HG03558 (cell line): ENCODE results near the gene EMC8.

ENCODE experiments used
- ATAC-seq: cut with Tn5 transposase; IDR thresholded peaks from one replicate; pipeline ENCODE4 v1.9.1; 2021; ENCODE audit warnings: moderate number of reproducible peaks; ENCODE audit not compliant: unreplicated experiment; ENCODE audit errors: extremely low read depth

Gene EMC8

GRCh38 chr16:85793662-85794298 lies 5.6 kb downstream of the EMC8 start:
- ATAC-seq = no peak

GRCh38 chr16:85789773-85790172 lies 9.6 kb downstream of the EMC8 start:
- ATAC-seq = no peak

GRCh38 chr16:85788819-85789218 lies 10.5 kb downstream of the EMC8 start:
- ATAC-seq = no peak

- ATAC-seq = no peak
These were observed 13.4 kb downstream of the EMC8 start for GRCh38 chr16:85785927-85786326.

- ATAC-seq = no peak
These were observed 14.5 kb downstream of the EMC8 start for GRCh38 chr16:85784813-85785212.

- ATAC-seq = no peak
These were observed 15.9 kb downstream of the EMC8 start for GRCh38 chr16:85783441-85783840.

- no peak for ATAC-seq
These were observed 16.9 kb downstream of the EMC8 start for GRCh38 chr16:85782451-85782850.

GRCh38 chr16:85781695-85782370 lies 17.5 kb downstream of the EMC8 start:
- ATAC-seq = no peak

GRCh38 chr16:85781156-85781555 lies 18.2 kb downstream of the EMC8 start:
- ATAC-seq = no peak

- ATAC-seq = no peak
These were observed 19.1 kb downstream of the EMC8 start for GRCh38 chr16:85780281-85780680.

GRCh38 chr16:85778873-85779272 lies 20.5 kb downstream of the EMC8 start:
- ATAC-seq = no peak

- ATAC-seq = no peak
These were observed 21.6 kb downstream of the EMC8 start for GRCh38 chr16:85777583-85778310.

- ATAC-seq = no peak
These were observed 24.5 kb downstream of the EMC8 start for GRCh38 chr16:85774811-85775210.

GRCh38 chr16:85774136-85774535 lies 25.2 kb downstream of the EMC8 start:
- ATAC-seq = no peak

GRCh38 chr16:85773044-85773443 lies 26.3 kb downstream of the EMC8 start:
- ATAC-seq = no peak

GRCh38 chr16:85770741-85771140 lies 28.6 kb downstream of the EMC8 start:
- no peak for ATAC-seq

- no peak for ATAC-seq
These were observed 31.1 kb downstream of the EMC8 start for GRCh38 chr16:85768199-85768598.

- no peak for ATAC-seq
These were observed 31.8 kb downstream of the EMC8 start for GRCh38 chr16:85767531-85767930.

- ATAC-seq = no peak
These were observed 33.6 kb downstream of the EMC8 start for GRCh38 chr16:85765767-85766166.

GRCh38 chr16:85765211-85765610 lies 34.1 kb downstream of the EMC8 start:
- ATAC-seq = no peak

- no peak for ATAC-seq
These were observed 35.7 kb downstream of the EMC8 start for GRCh38 chr16:85763616-85764015.
